DOHH2 (cell line): ENCODE results near the gene CCDC126.

Experiments
- CTCF ChIP-seq: fragments of 200-600 bp; sonication (generic); IDR thresholded peaks from one replicate; pipeline ENCODE4 v1.5.1; 2014; ENCODE audit warnings: antibody characterized with exemption, mild to moderate bottlenecking, low read depth, low read length; ENCODE audit not compliant: poor library complexity, severe bottlenecking
- EZH2phosphoT487 ChIP-seq: fragments of 200-600 bp; sonication (generic); IDR thresholded peaks from 2 replicates; pipeline ENCODE4 v1.6.1; 2017; ENCODE audit warnings: borderline replicate concordance, mild to moderate bottlenecking, antibody characterized with exemption, low read length, moderate library complexity, mixed read lengths

- TF ChIP-seq CTCF: no peak
- no peak for TF ChIP-seq EZH2phosphoT487
These were observed 38.9 kb upstream of the CCDC126 start for GRCh38 chr7:23558303-23558702.
